GM12801 (cell line): ENCODE results near the gene TNPO2.

Experiments
- CTCF ChIP-seq: IDR thresholded peaks from one replicate; pipeline ENCODE4 v1.5.1; 2011; ENCODE audit warnings: control low read depth; ENCODE audit not compliant: insufficient read length; ENCODE audit errors: extremely low read depth

TNPO2 gene

GRCh38 chr19:12666265-12667048 is 57.3 kb downstream of the TNPO2 start, which contains the start of the genes MAN2B1 and WDR83:
MAN2B1 (minus strand) TSS chr19:12666742; CDS start chr19:12666701, 41 bp downstream.
WDR83 (plus strand) TSS chr19:12666807; CDS start chr19:12669791, 2,984 bp downstream.
- no peak for TF ChIP-seq CTCF

- no peak for TF ChIP-seq CTCF
Observed at GRCh38 chr19:12665671-12666264, 58.0 kb downstream of the TNPO2 start.

- no peak for TF ChIP-seq CTCF
Observed at GRCh38 chr19:12665281-12665573, 58.5 kb downstream of the TNPO2 start.

GRCh38 chr19:12664406-12665280 is 59.1 kb downstream of the TNPO2 start:
- no peak for TF ChIP-seq CTCF

- no peak for TF ChIP-seq CTCF
Observed at GRCh38 chr19:12660980-12661379, 62.8 kb downstream of the TNPO2 start.

- TF ChIP-seq CTCF, result no peak
Observed at GRCh38 chr19:12657966-12658365, 65.8 kb downstream of the TNPO2 start.

GRCh38 chr19:12656899-12657571 is 66.7 kb downstream of the TNPO2 start:
- no peak for TF ChIP-seq CTCF
